Stimulated activated CD8-positive, alpha-beta memory T cell treated with anti-CD3 and anti-CD28 coated beads, Interleukin-7, amount 100 ng/mL, for 1 hour (primary cell): ENCODE measurements around the gene EYS.
"Not testable (repeated sequence)": the region's sequence is repeated elsewhere in the genome, so short reads cannot be mapped to it uniquely, and the experiment has no call there.

ENCODE experiments used
- DNase-seq, 2 donors: peaks; one replicate each; pipeline ENCODE4 v3.0.0-alpha.2; 2020; ENCODE audit warnings: low read depth in 2 of 2

EYS gene

DNA sequence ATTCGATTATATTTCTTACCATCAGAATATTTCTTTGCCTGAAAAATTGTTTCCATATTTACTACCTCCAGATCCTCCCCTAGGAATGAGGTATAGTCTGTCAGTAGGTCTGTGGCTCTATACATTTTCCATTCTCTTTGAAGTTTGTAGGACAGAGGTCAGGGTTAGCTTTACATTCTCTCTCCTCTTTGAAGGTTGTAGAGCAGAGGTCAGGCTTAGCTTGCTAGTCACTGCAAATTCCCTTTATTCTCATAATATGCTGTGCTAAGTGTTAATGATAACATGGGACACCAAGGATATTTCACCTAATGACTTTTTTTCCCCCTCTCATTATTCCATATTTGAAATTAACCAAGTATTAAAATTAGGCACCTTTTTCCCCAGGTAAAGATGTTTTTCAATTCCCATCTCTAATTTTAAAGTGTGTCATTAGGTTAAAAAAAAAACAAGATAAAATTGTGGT, 1660.2 kb downstream of the EYS start:
- no peak for DNase-seq

DNA sequence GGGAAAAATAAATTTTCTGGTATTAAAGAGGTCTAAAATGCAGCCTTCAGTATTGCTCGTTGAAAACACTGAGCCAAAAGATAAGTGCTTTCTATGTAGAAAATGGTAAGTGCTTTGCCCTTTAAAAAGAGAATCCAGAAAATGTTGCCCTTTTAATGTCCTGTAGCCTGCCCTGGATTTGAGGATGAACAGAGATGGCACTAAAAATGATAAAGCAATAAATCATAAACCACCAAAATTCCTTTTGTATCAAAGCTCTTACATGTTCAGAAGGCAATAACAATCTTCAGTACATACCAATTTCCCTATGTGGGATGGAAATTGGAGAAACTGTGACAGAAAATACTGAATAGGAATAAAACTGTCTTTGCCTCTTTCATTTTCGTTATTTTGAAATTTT, 1665.7 kb downstream of the EYS start:
- DNase-seq: no peak

- DNase-seq: no peak
Observed at GRCh38 chr6:64040113-64040512, 1666.9 kb downstream of the EYS start.

- no peak for DNase-seq
Observed at GRCh38 chr6:64037427-64037826, 1669.6 kb downstream of the EYS start.

- no peak for DNase-seq
Observed at GRCh38 chr6:64034910-64035655, 1671.9 kb downstream of the EYS start.

- no peak for DNase-seq
Observed at GRCh38 chr6:64034291-64034690, 1672.7 kb downstream of the EYS start.

DNA sequence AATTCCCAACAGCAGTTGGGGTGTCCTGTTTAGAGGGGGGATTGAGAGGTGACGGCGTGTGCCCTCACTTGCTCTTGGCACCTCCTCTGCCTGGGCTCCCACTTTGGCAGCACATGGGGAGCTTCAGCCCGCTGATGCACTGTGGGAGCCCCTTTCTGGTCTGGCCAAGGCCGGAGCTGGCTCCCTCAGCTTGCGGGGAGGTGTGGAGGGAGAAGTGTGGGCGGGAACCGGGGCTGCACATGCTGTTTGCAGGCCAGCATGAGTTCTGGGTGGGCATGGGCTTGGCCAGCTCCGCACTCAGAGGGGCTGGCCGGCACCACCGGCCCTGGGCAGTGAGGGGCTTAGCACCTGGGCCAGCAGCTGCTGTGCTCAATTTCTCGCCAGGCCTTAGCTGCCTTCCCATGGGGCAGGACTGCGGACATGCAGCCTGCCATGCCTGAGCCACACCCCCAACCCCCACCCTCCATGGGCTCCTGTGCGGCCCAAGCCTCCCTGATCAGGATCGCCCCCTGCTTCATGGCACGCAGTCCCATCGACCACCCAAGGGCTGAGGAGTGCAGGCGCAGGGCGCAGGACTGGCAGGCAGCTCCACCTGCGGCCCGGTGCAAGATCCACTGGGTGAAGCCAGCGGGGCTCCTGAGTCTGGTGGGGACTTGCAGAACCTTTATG, 1675.9 kb downstream of the EYS start:
- DNase-seq: not testable (repeated sequence)

GRCh38 chr6:64023693-64024092, 1683.3 kb downstream of the EYS start:
- DNase-seq: no peak

- no peak for DNase-seq
Observed at GRCh38 chr6:64014595-64014994, 1692.4 kb downstream of the EYS start.

DNA sequence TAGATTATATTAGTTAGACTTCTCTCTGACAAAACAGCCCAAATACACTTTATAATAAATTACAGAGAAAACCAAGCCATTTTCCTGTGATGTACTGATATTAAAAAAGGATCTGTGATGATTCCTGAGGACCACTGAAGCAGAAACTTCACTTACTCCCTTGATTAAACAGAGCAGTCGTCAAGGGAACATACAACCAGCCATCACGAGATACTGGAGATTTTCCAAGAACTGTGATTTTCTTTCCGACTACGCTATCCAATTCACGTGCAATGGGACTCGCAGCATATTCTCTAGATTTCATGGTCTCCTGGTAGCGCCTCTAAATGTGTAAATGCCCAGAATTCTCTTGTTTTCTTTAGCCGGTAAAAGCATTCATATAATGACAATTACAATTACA, 1694.0 kb downstream of the EYS start:
- no peak for DNase-seq

DNA sequence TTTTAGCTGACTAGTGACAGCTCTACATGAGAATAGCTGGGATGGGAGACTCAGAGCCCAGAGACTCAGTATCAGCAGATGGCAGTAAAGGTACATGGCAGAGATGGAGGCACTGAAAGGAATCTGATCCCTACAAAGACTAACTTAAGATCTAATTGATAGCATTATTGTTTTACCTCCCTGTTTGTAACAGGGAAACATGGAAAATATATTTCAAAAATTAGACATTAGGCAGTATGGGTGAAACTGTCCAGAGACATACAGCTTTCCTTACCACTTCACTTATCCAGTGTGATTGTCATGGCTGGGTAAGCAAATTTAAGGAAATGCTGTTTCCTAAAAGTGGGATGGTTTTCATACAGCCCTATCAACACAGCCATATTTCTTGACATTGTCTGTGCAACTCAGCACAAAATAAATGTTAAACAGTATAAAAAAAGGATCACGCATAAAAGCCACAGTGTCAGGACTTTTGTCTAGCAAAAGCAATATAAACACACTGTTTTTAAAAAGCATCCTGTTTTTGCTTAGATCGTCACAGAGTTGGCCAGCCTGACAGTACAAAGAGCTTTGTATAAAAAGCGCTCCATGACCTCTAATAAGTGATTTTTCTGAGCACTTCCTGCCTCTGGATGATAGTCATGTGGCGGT, 1694.5 kb downstream of the EYS start:
- no peak for DNase-seq

- no peak for DNase-seq
Observed at GRCh38 chr6:64010666-64011065, 1696.4 kb downstream of the EYS start.

DNA sequence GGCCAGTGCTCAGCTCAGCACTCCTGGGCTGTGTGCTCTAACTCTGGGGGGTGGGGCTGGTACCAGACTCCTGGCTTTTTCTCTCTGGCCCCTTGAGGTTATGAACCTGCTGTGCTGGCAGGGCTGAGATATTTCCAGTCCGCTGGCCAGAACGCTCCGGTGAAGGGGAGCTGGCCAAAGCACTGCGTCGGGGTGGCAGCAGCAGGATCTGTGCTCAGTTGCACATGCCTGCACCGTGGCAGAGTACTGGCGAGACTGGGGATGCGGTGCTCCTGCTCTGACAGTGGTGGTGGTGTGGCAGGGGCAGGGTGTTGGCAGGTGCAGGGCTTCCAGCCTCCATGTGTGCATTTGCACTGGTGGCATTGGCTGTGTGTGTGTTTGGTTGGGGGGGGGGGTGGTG, 1697.0 kb downstream of the EYS start:
- no peak for DNase-seq

DNA sequence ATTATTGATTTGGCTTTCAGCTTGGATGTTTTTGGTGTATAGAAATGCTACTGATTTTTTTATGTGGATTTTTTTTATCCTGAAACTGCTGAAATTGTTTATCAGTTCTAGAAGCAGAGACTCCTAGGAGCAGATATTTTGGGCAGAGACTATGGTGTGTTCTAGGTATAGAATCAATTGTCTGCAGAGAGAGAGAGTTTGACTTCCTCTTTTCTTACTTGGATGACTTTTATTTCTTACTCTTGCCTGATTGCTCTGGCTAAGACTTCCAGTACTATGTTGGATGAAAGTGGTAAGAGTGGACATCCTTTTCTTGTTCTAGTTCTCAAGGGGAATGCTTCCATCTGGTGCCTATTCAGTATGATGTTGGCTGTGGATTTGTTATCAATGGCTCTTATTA, 1700.8 kb downstream of the EYS start:
- no peak for DNase-seq

DNA sequence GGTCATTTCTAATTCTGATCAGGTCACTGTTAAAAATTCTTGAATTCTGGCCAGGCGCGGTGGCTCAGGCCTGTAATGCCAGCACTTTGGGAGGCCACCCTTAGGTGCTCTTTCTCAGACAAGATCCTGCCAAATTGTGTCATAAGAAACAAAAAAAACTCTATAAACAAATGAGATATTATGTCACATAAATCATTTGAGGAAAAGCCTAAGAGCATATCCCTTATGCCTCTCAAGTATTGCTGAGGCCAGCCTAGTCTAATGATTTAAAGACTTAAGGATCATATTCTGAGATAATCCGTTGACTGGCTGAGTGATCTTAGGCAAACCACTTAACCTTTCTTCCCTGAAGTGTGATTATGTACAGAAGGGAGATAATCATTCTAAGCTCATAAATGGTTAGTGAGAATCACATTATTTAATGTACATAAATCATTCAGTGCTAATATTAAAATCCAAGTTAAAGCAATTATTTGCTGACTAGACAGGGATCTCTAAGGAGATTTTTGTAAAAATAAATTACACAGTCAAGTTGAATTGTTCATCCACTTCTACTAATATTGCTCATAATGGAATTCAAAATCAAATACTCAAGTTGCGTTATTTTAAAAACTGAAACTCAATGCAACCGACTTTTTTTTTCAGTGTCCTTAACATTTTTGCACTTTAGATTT, 1706.1 kb downstream of the EYS start:
- DNase-seq: no peak

DNA sequence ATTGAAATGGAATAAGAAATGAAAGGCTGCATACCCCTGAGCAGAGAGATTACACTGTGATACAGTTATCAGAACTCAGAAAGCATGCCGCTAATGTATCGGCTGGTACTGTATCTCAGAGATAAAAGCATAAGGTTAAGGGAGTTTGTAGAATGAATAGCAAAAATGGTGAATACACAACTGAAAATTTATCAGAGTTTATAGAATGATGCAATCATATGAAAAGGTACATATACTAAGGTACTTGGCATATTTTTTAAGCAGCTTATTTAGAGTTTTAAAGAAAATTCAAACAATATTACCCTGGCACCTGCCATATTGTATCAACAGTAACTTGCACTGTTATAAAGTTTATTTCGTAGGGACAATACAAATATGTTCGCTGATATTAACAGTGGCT, 1707.4 kb downstream of the EYS start:
- no peak for DNase-seq

- no peak for DNase-seq
Observed at GRCh38 chr6:63998991-63999390, 1708.0 kb downstream of the EYS start.

- DNase-seq: no peak
Observed at GRCh38 chr6:63997734-63998133, 1709.3 kb downstream of the EYS start.

- no peak for DNase-seq
Observed at GRCh38 chr6:63997221-63997620, 1709.8 kb downstream of the EYS start.

GRCh38 chr6:63985223-63985622, 1721.8 kb downstream of the EYS start:
- DNase-seq: no peak

DNA sequence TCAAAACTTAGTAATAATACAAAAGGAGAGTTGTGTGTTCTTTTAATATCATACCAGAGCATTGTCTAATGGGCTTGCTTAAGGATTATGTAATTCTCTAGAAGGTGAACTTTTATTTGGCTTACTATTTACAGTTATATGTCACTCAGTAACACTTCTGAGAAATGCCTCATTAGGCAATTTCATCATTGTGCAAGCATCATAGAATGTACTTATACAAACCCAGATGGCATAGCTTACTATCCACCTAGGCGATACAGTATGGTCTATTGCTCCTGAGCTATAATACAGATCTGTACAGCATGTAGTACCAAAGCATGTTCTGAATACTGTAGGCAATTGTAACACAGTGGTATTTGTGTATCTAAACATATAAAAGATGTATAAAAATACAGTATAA, 1731.3 kb downstream of the EYS start:
- no peak for DNase-seq

DNA sequence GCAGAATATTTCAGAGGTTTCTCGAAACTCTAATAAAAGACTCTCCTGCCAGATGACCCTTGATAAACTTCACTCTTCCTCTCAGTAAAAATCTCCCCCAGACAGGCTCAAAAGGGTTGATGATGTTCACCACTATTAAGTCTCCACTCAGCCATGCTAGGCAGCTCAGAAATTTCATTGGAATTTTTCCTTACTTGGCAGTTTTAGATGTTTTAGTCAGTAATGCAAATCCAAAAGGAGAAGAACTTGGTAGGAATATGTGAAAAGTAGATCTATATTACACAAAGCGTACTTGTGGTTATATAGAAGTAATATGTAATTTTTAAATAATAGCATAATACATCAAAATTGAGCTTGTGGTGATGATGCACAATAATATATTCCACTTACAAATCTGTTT, 1738.4 kb downstream of the EYS start:
- DNase-seq: no peak
